Skeletal muscle tissue (tissue), 4 donors: ENCODE results near the gene UNC13C. TPM values are rescaled to one million over a fixed set of nuclear protein-coding genes. Genes with fewer than 3 reads are reported as not detected.

ENCODE experiments used
- H3K27ac ChIP-seq: one replicate; pipeline ENCODE4 v1.7.0; 2013; ENCODE audit warnings: mild to moderate bottlenecking, low read depth, low read length, inconsistent platforms
- H3K27me3 ChIP-seq, 3 donors: one replicate each; pipeline ENCODE4 v1.7.0; 2013; ENCODE audit warnings: low read length in 3 of 3; ENCODE audit not compliant: control insufficient read depth in 3 of 3, insufficient read depth in 3 of 3
- H3K36me3 ChIP-seq, 3 donors: one replicate each; pipeline ENCODE4 v1.7.0; 2013; ENCODE audit warnings: low read length in 3 of 3; ENCODE audit not compliant: control insufficient read depth in 3 of 3, insufficient read depth in 3 of 3
- H3K4me1 ChIP-seq, 3 donors: one replicate each; pipeline ENCODE4 v1.7.0; 2013; ENCODE audit warnings: low read length in 3 of 3, mild to moderate bottlenecking in 3 of 3; ENCODE audit not compliant: control insufficient read depth in 3 of 3, insufficient read depth in 3 of 3
- H3K4me3 ChIP-seq, 3 donors: one replicate each; pipeline ENCODE4 v1.7.0; 2013; ENCODE audit warnings: low read length in 3 of 3
- H3K9ac ChIP-seq, 3 donors: one replicate each; pipeline ENCODE4 v1.7.0; 2013; ENCODE audit warnings: low read length in 3 of 3, mild to moderate bottlenecking in 3 of 3, moderate library complexity in 2 of 3, low read depth in 1 of 3
- H3K9me3 ChIP-seq, 3 donors: one replicate each; pipeline ENCODE4 v1.7.0; 2013; ENCODE audit warnings: low read length in 3 of 3; ENCODE audit not compliant: control insufficient read depth in 3 of 3
- total RNA-seq: library from RNA; depleted of rRNA; stranded (reverse); fragments of >200 nt; gene quantifications from one replicate; pipeline ENCODE4 v1.2.3, GENCODE V29; 2014
- donor health status: Osteomylitis.

UNC13C gene
- total RNA-seq, 1 donor from 2014 or later, result 3.1 TPM

GRCh38 chr15:54559405-54560069, 581.3 kb downstream of the UNC13C start:
- Histone ChIP-seq H3K9me3 (peaks cover 0 to 2% (median 0%) of the 10 kb centered on the region in 3 donors), H3K27me3 (no peaks in the 10 kb centered on the region), H3K4me1 (no peaks in the 10 kb centered on the region), H3K9ac (no peak overlapping the region), H3K4me3 (no peak overlapping the region), H3K27ac (no peak overlapping the region), H3K36me3 (no peaks in the 10 kb centered on the region)

DNA sequence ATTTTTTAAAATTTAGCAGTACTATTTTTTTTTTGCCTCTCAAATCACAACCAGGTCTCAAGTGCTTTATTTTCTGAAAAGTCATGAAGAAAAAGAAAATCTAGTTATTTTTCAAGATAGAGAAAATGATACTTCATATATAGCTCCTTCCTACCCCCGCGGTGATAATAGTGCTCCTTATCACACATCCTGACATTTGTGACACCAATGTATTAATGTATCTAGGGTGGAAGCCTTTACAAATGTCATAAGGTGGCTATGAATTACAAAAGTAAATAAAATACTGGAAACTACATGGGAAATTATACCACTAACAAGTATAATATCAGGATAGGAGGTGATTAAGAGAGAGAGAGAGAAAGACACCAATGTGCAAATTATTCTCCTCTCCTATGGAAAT, 582.2 kb downstream of the UNC13C start:
- H3K27ac ChIP-seq, result no peak overlapping the region
- no peak overlapping the region for H3K9ac ChIP-seq
- H3K4me1 ChIP-seq, result no peaks in the 10 kb centered on the region
- no peaks in the 10 kb centered on the region for H3K27me3 ChIP-seq
- no peak overlapping the region for H3K4me3 ChIP-seq
- H3K36me3 ChIP-seq, result no peaks in the 10 kb centered on the region
- peaks cover 0 to 2% (median 0%) of the 10 kb centered on the region in 3 donors for H3K9me3 ChIP-seq

GRCh38 chr15:54564166-54564565, 585.9 kb downstream of the UNC13C start:
- H3K4me3 ChIP-seq, result no peak overlapping the region
- no peaks in the 10 kb centered on the region for H3K9me3 ChIP-seq
- H3K27ac ChIP-seq, result no peak overlapping the region
- H3K4me1 ChIP-seq, result no peaks in the 10 kb centered on the region
- H3K27me3 ChIP-seq, result no peaks in the 10 kb centered on the region
- H3K9ac ChIP-seq, result no peak overlapping the region
- no peaks in the 10 kb centered on the region for H3K36me3 ChIP-seq

DNA sequence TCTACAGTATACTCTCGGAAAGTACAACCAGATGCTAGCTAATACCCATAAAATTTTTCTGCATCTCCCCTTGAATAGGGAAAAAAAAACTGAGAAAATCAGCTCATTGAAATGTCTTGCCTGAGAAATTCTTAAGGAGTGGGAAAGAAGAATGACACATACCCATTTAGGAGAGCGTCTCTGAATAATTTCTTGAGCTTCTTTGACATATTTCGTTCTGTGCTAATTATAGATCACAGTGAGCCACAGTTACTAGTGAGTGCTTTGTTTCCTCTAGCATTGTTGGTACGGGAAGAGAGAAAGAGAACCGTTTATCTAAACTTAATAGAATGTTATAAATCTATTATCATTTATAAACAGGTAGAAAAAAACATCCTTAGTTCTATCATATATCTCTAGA, 588.4 kb downstream of the UNC13C start:
- Histone ChIP-seq H3K27ac (no peak overlapping the region), H3K4me1 (no peaks in the 10 kb centered on the region), H3K4me3 (no peak overlapping the region), H3K27me3 (no peaks in the 10 kb centered on the region), H3K9ac (no peak overlapping the region), H3K36me3 (no peaks in the 10 kb centered on the region), H3K9me3 (no peaks in the 10 kb centered on the region)

DNA sequence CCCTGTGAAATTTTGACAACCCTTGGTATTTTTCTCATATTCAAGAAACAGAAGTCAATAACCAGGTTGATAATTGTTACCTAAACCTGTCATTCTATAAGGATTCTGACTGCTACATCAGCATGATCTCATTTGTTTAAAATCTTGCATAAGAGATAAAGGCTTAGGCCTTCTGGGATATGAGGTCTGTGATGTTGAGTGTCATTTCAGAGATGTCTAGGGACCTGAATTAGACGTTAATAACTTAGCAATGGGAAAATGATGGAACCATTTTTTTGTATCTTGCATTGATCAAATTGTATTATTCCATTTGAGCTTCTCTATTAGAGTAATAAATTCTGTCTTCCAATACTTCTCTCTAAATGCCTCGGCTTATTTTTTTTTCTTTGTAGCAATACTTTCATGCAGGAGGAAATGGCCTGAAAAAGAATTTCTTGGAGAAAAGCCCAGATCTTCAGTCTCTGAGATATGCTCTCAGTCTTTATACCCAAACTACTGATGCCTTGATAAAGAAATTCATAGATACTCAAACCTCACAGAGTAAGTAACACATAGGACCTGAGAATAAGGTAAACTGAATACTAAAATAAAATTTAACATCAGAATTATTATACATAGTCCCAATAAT, 589.3 kb downstream of the UNC13C start:
- Histone ChIP-seq H3K4me3 (no peak overlapping the region), H3K4me1 (no peaks in the 10 kb centered on the region), H3K9ac (no peak overlapping the region), H3K27ac (no peak overlapping the region), H3K9me3 (no peaks in the 10 kb centered on the region), H3K27me3 (no peaks in the 10 kb centered on the region), H3K36me3 (no peaks in the 10 kb centered on the region)

DNA sequence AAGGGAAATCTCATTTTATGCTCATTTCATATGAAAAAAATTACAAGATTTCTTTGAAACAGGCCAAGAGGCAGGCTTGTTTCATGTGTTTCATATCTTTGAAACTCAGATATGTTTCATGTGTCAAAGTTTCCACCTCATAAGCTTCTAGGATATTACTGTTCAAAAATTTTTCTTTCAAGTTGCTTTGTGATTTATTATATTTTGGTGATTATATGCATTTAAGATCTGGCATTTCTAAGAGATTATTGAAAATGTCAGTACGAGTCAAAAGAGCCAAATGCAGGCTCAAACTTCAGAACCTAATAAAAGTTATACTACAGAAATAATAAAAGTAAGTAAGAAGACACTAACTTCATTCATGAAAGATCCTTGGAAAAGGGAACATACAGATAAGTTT, 590.1 kb downstream of the UNC13C start:
- Histone ChIP-seq H3K4me1 (no peaks in the 10 kb centered on the region), H3K27ac (no peak overlapping the region), H3K36me3 (no peaks in the 10 kb centered on the region), H3K9ac (no peak overlapping the region), H3K4me3 (no peak overlapping the region), H3K27me3 (no peaks in the 10 kb centered on the region), H3K9me3 (no peaks in the 10 kb centered on the region)

- no peak overlapping the region for H3K4me3 ChIP-seq
- H3K27ac ChIP-seq, result no peak overlapping the region
- no peaks in the 10 kb centered on the region for H3K4me1 ChIP-seq
- H3K9ac ChIP-seq, result no peak overlapping the region
- H3K27me3 ChIP-seq, result no peaks in the 10 kb centered on the region
- no peaks in the 10 kb centered on the region for H3K36me3 ChIP-seq
- no peaks in the 10 kb centered on the region for H3K9me3 ChIP-seq
These were observed 593.3 kb downstream of the UNC13C start for GRCh38 chr15:54571576-54571975.

- Histone ChIP-seq H3K9me3 (no peaks in the 10 kb centered on the region), H3K36me3 (no peaks in the 10 kb centered on the region), H3K27ac (no peak overlapping the region), H3K4me1 (no peaks in the 10 kb centered on the region), H3K9ac (no peak overlapping the region), H3K4me3 (no peak overlapping the region), H3K27me3 (no peaks in the 10 kb centered on the region)
These were observed 597.3 kb downstream of the UNC13C start for GRCh38 chr15:54575586-54575985.

GRCh38 chr15:54576298-54576935, 598.2 kb downstream of the UNC13C start:
- Histone ChIP-seq H3K9me3 (no peaks in the 10 kb centered on the region), H3K36me3 (no peaks in the 10 kb centered on the region)

GRCh38 chr15:54577476-54578250, 599.4 kb downstream of the UNC13C start:
- Histone ChIP-seq H3K27ac (no peak overlapping the region), H3K9me3 (no peaks in the 10 kb centered on the region), H3K36me3 (no peaks in the 10 kb centered on the region), H3K4me3 (no peak overlapping the region), H3K27me3 (no peaks in the 10 kb centered on the region), H3K4me1 (no peaks in the 10 kb centered on the region), H3K9ac (no peak overlapping the region)

More at GRCh38 chr15:54576298-54576935, 598.2 kb downstream of the UNC13C start:
- Histone ChIP-seq H3K4me1 (no peaks in the 10 kb centered on the region), H3K27me3 (no peaks in the 10 kb centered on the region), H3K27ac (no peak overlapping the region), H3K9ac (no peak overlapping the region), H3K4me3 (no peak overlapping the region)
